HepG2 (cell line): ENCODE results near the gene PML. TPM values are rescaled to one million over a fixed set of nuclear protein-coding genes. Genes with fewer than 3 reads are reported as not detected.

ENCODE experiments used
- ATAC-seq: fragments of 200-7000 bp; cut with Tn5 transposase; 3 replicates; pipeline ENCODE4 v1.9.1; 2020; ENCODE audit warnings: mild to moderate bottlenecking, moderate library complexity
- Bru-seq: library from RNA; stranded (reverse); fragments of 400-500 nt; gene quantifications from one replicate; lab custom pipeline; 2021; lab: Mats Ljungman, UMichigan
- BruChase-seq, 2 experiments: library from RNA; stranded (reverse); fragments of 400-500 nt; gene quantifications; one replicate each; lab custom pipeline; 2021; lab: Mats Ljungman, UMichigan
- BruUV-seq: library from RNA; stranded (reverse); fragments of 400-500 nt; replicated peaks from 2 replicates; lab custom pipeline; 2021; lab: Mats Ljungman, UMichigan
- CTCF ChIA-PET: fragments of 300-600 bp; formaldehyde crosslinking; extraction: SDS; loops from one replicate; lab custom pipeline; 2021; ENCODE audit warnings: low total read pairs, inconsistent platforms, low intra/inter-chr PET ratio; lab: Yijun Ruan, JAX
- POLR2A ChIA-PET: fragments of 350-600 bp; sonication (Branson Sonifier 250); formaldehyde crosslinking; loops from one replicate; lab custom pipeline; 2020; ENCODE audit warnings: antibody characterized with exemption, inconsistent platforms; lab: Yijun Ruan, JAX
- DNase-seq: peaks from one replicate; pipeline ENCODE4 v3.0.0-alpha.2; 2015; ENCODE audit warnings: low spot score
- FAIRE-seq: peaks from 3 replicates; lab custom pipeline; 2011; peaks lifted over from hg19 to GRCh38; lab: Jason Lieb, UNC
- H2AFZ ChIP-seq: one replicate; pipeline ENCODE4 v1.6.1; 2011; ENCODE audit warnings: low read length, inconsistent platforms
- H3K27ac ChIP-seq: fragments of 300-600 bp; 3 replicates; pipeline ENCODE4 v1.8.0; 2011; ENCODE audit warnings: mixed run types, mild to moderate bottlenecking, mixed read lengths, low read length, inconsistent platforms; ENCODE audit not compliant: insufficient read depth; ENCODE audit errors: extremely low read length
- H3K27me3 ChIP-seq, 2 experiments: fragments of 200-600 bp in 1 of 2; 2 replicates in 1 of 2; 3 replicates in 1 of 2; pipeline versions ENCODE4 v1.6.0 to v1.8.0; 2011; ENCODE audit warnings: low read length in 2 of 2, mild to moderate bottlenecking in 2 of 2, moderate library complexity in 2 of 2, inconsistent platforms in 1 of 2; ENCODE audit not compliant: insufficient read depth in 2 of 2, control insufficient read depth in 1 of 2
- H3K36me3 ChIP-seq, 2 experiments: fragments of 200-600 bp in 1 of 2; replicated peaks in 1 of 2; 2 replicates in 1 of 2; 3 replicates in 1 of 2; pipeline versions ENCODE4 v1.5.1 to v1.8.0; 2011; ENCODE audit warnings: low read length in 2 of 2, inconsistent platforms in 1 of 2; ENCODE audit not compliant: insufficient read depth in 2 of 2, control insufficient read depth in 1 of 2
- H3K4me1 ChIP-seq: 2 replicates; pipeline ENCODE4 v1.5.1; 2012; ENCODE audit warnings: low read length, inconsistent platforms; ENCODE audit not compliant: insufficient read depth
- H3K4me2 ChIP-seq: 2 replicates; pipeline ENCODE4 v1.6.0; 2011; ENCODE audit warnings: low read depth, low read length, inconsistent platforms
- H3K4me3 ChIP-seq, 3 experiments: fragments of 200-600 bp in 1 of 3; sonication (generic), shearing (Covaris generic) in 1 of 3; replicated peaks in 1 of 3; 2 replicates each; pipeline ENCODE4 v1.5.1; 2011 to 2016; ENCODE audit warnings: low read length in 3 of 3, inconsistent platforms in 2 of 3, low read depth in 2 of 3, mild to moderate bottlenecking in 2 of 3, control low read depth in 1 of 3, mixed read lengths in 1 of 3; ENCODE audit not compliant: insufficient read depth in 1 of 3
- H3K79me2 ChIP-seq: one replicate; pipeline ENCODE4 v1.6.1; 2011; ENCODE audit warnings: low read length, inconsistent platforms; ENCODE audit not compliant: insufficient read depth
- H3K9ac ChIP-seq: 2 replicates; pipeline ENCODE4 v1.6.0; 2011; ENCODE audit warnings: mild to moderate bottlenecking, low read depth, low read length, inconsistent platforms; ENCODE audit not compliant: insufficient read depth
- H3K9me3 ChIP-seq: 2 replicates; pipeline ENCODE4 v1.5.1; 2012; ENCODE audit warnings: mild to moderate bottlenecking, low read length
- H4K20me1 ChIP-seq: 2 replicates; pipeline ENCODE4 v1.6.0; 2011; ENCODE audit warnings: inconsistent platforms, mild to moderate bottlenecking, low read length, moderate library complexity; ENCODE audit not compliant: insufficient read depth
- ATF6 ChIP-seq: sonication (generic); formaldehyde crosslinking; conservative IDR thresholded peaks from 2 replicates; pipeline ENCODE4 v1.4.0; 2020; ENCODE audit warnings: missing genetic modification reagents
- CTCF ChIP-seq: sonication (generic); formaldehyde crosslinking; IDR thresholded peaks from 2 replicates; pipeline ENCODE4 v1.5.0; 2020; ENCODE audit warnings: mild to moderate bottlenecking, missing genetic modification reagents, moderate library complexity
- NCOR1 ChIP-seq: fragments of 200-600 bp; sonication (generic); IDR thresholded peaks from 2 replicates; pipeline ENCODE4 v1.7.0; 2017; ENCODE audit warnings: antibody characterized with exemption, low read length, borderline replicate concordance
- RFX3 ChIP-seq: IDR thresholded peaks from 2 replicates; pipeline ENCODE4 v1.6.1; 2016; ENCODE audit warnings: missing biosample characterization, missing genetic modification reagents
- ZFX ChIP-seq: sonication (generic); formaldehyde crosslinking; IDR thresholded peaks from 2 replicates; pipeline ENCODE4 v1.4.0; 2020; ENCODE audit warnings: mild to moderate bottlenecking, low read depth, missing genetic modification reagents, moderate library complexity
- ZNF569 ChIP-seq: sonication (generic); formaldehyde crosslinking; IDR thresholded peaks from 2 replicates; pipeline ENCODE4 v1.5.0; 2020; ENCODE audit warnings: mild to moderate bottlenecking, missing genetic modification reagents, moderate library complexity, borderline replicate concordance
- WGBS: methylation state at CpG from one replicate; pipeline ENCODE4 v1.1.6; 2017; ENCODE audit warnings: low lambda C conversion rate; 5-methylcytosine and 5-hydroxymethylcytosine counted together
- in situ Hi-C: cut with HindIII; loops from 2 replicates; pipeline ENCODE4 v1.10.0; 2017; ENCODE audit warnings: low pct_unique_long_range_greater_than_20kb; ENCODE audit not compliant: extremely low pct_ligation_motif_present
- intact Hi-C: fragments of 100-400 bp; cut with micrococcal nuclease; formaldehyde crosslinking; loops from one replicate; pipeline ENCODE4 v1.10.0; 2022; ENCODE audit not compliant: unreplicated experiment
- long read RNA-seq, 2 experiments: library from RNA in 1 of 2; library from polyadenylated mRNA in 1 of 2; stranded (forward) in 1 of 2; unstranded in 1 of 2; transcript quantifications; one replicate each; pipeline ENCODE4 v2.0.0, GENCODE V29; 2019 to 2022
- polyA minus RNA-seq, 3 experiments: library from RNA; depleted of rRNA, polyadenylated mRNA; stranded (reverse); fragments of >200 nt; gene quantifications; 2 replicates each; pipeline ENCODE4 v1.2.3, GENCODE V29; 2011; ENCODE audit warnings: low replicate concordance in 1 of 3
- polyA plus RNA-seq, 8 experiments: library from polyadenylated mRNA; depleted of rRNA in 3 of 8; stranded (reverse) in 7 of 8; unstranded in 1 of 8; fragments of >200 nt; fragmentation: Illumina TruSeq in 4 of 8; extraction: Trizol in 4 of 8; gene quantifications; 2 replicates each; pipeline versions ENCODE4 v1.2.1 to v1.2.3, GENCODE V29; 2011 to 2016; ENCODE audit warnings: low read depth in 4 of 8, missing spikeins in 1 of 8, mixed read lengths in 1 of 8; ENCODE audit not compliant: insufficient read depth in 1 of 8
- total RNA-seq, 5 experiments: library from RNA; depleted of rRNA; stranded (reverse); fragments of >200 nt; fragmentation: Illumina TruSeq; extraction: Trizol; gene quantifications; 2 replicates each; pipeline ENCODE4 v1.2.3, GENCODE V29; 2016; ENCODE audit warnings: low read depth in 1 of 5
- TF ChIP-seq, protein P1 (sequence below): IDR thresholded peaks from 2 replicates; pipeline ENCODE4 v1.6.1; 2016; ENCODE audit warnings: missing biosample characterization, missing genetic modification reagents, low read depth
- TF ChIP-seq, protein P2 (sequence below): IDR thresholded peaks from 2 replicates; pipeline ENCODE4 v1.6.1; 2016; ENCODE audit warnings: missing genetic modification reagents, missing compliant biosample characterization

PML gene, protein sequence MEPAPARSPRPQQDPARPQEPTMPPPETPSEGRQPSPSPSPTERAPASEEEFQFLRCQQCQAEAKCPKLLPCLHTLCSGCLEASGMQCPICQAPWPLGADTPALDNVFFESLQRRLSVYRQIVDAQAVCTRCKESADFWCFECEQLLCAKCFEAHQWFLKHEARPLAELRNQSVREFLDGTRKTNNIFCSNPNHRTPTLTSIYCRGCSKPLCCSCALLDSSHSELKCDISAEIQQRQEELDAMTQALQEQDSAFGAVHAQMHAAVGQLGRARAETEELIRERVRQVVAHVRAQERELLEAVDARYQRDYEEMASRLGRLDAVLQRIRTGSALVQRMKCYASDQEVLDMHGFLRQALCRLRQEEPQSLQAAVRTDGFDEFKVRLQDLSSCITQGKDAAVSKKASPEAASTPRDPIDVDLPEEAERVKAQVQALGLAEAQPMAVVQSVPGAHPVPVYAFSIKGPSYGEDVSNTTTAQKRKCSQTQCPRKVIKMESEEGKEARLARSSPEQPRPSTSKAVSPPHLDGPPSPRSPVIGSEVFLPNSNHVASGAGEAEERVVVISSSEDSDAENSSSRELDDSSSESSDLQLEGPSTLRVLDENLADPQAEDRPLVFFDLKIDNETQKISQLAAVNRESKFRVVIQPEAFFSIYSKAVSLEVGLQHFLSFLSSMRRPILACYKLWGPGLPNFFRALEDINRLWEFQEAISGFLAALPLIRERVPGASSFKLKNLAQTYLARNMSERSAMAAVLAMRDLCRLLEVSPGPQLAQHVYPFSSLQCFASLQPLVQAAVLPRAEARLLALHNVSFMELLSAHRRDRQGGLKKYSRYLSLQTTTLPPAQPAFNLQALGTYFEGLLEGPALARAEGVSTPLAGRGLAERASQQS
- total RNA-seq (2016; rRNA removed; fragmentation: Illumina TruSeq; extraction: Trizol) (2.9 and 3.9 TPM in 2 replicates), polyA plus RNA-seq (2011; rRNA removed) (2.9 and 3.9 TPM in 2 replicates), polyA minus RNA-seq (2011; rRNA and poly(A)+ RNA removed; ENCODE audit: low replicate concordance) (11.9 and 16.2 TPM in 2 replicates), Bru-seq, nascent RNA (percentile 49 among the genes with signal in this experiment), BruChase-seq, experiment 1, labeled RNA remaining after a 6-hour chase (percentile 47 among the genes with signal in this experiment), BruChase-seq, experiment 2, labeled RNA remaining after a 2-hour chase (percentile 44 among the genes with signal in this experiment)
- total RNA-seq (2016; cell fraction: cytosol; rRNA removed; fragmentation: Illumina TruSeq; extraction: Trizol; ENCODE audit: low read depth), result 1.4 and 1.8 TPM in 2 replicates
- total RNA-seq (2016; cell fraction: insoluble cytoplasmic fraction; rRNA removed; fragmentation: Illumina TruSeq; extraction: Trizol), result 3.0 and 4.3 TPM in 2 replicates
- 2.4 and 2.6 TPM in 2 replicates for total RNA-seq (2016; cell fraction: membrane; rRNA removed; fragmentation: Illumina TruSeq; extraction: Trizol)
- total RNA-seq (2016; cell fraction: nucleus; rRNA removed; fragmentation: Illumina TruSeq; extraction: Trizol), result 5.4 and 6.2 TPM in 2 replicates
- 1.5 and 2.7 TPM in 2 replicates for polyA plus RNA-seq (2011; cell fraction: cytosol; rRNA removed)
- 16.7 and 19.0 TPM in 2 replicates for polyA plus RNA-seq (2011; cell fraction: nucleus; rRNA removed)
- polyA plus RNA-seq (2012), result 8.7 and 10.3 TPM in 2 replicates
- polyA plus RNA-seq (2016; cell fraction: cytosol; fragmentation: Illumina TruSeq; extraction: Trizol; ENCODE audit: low read depth), result 1.5 and 1.7 TPM in 2 replicates
- polyA plus RNA-seq (2016; cell fraction: insoluble cytoplasmic fraction; fragmentation: Illumina TruSeq; extraction: Trizol; ENCODE audit: low read depth), result 6.6 and 9.3 TPM in 2 replicates
- 3.4 and 4.2 TPM in 2 replicates for polyA plus RNA-seq (2016; cell fraction: membrane; fragmentation: Illumina TruSeq; extraction: Trizol; ENCODE audit: low read depth)
- polyA plus RNA-seq (2016; cell fraction: nucleus; fragmentation: Illumina TruSeq; extraction: Trizol; ENCODE audit: insufficient read depth, low read depth), result 18.1 and 20.7 TPM in 2 replicates
- polyA minus RNA-seq (2011; cell fraction: cytosol; rRNA and poly(A)+ RNA removed), result 6.8 and 10.8 TPM in 2 replicates
- 8.4 and 9.9 TPM in 2 replicates for polyA minus RNA-seq (2011; cell fraction: nucleus; rRNA and poly(A)+ RNA removed)
- long read RNA-seq, experiment 1, partial matches to known transcripts, result 2 of 6 reads
- long read RNA-seq, experiment 1, other reads (novel, unspliced or antisense), result 3 of 6 reads
- long read RNA-seq, experiment 2, transcript PML-203 (7 exons, 2,885 nt), result major isoform, 6 of 28 reads
- long read RNA-seq, experiment 2, partial matches to known transcripts, result 13 of 28 reads
- long read RNA-seq, experiment 2, other reads (novel, unspliced or antisense), result 6 of 28 reads

- H3K79me2 ChIP-seq, result peaks cover 12% of the 10 kb centered on the region
- H3K27me3 ChIP-seq, result no peaks in the 10 kb centered on the region; a peak in 1 of 5 replicates
- ChIA-PET CTCF (no interaction called here), POLR2A (interaction anchor here (0.6 to 1.7 kb wide), 5 partner anchors 21 to 1158 kb away, joined by 3 to 6 read pairs (median 4); no protein-coding TSS in a partner anchor)
- peaks cover 47% of the 10 kb centered on the region for H3K4me1 ChIP-seq
- peak within 1 kb of the TSS; percentile 76 for H2AFZ ChIP-seq
- FAIRE-seq (peak; percentile 70), ATAC-seq (peak; percentile 91), DNase-seq (peak; percentile 91)
- no TSS peak for BruUV-seq
- WGBS, result 1% methylated on average over 19 of the region's 27 CpGs
- H3K4me3 ChIP-seq, result peak within 1 kb of the TSS; percentile 91 to 97 (median 94)
- in situ Hi-C loops (no loop called here), intact Hi-C loops (no loop called here)
- H3K9me3 ChIP-seq, result no peaks in the 10 kb centered on the region
- peaks cover 1 to 11% of the 10 kb centered on the region in 2 experiments; a peak in 3 of 5 replicates for H3K36me3 ChIP-seq
- peak within 1 kb of the TSS; percentile 56 for H3K27ac ChIP-seq
- H3K4me2 ChIP-seq, result peak within 1 kb of the TSS; percentile 82
- H3K9ac ChIP-seq, result peak within 1 kb of the TSS; percentile 78
- no peaks in the 10 kb centered on the region for H4K20me1 ChIP-seq
- TF ChIP-seq ATF6 (CRISPR knock-in tag), result no peak
- TF ChIP-seq, protein P1, sequence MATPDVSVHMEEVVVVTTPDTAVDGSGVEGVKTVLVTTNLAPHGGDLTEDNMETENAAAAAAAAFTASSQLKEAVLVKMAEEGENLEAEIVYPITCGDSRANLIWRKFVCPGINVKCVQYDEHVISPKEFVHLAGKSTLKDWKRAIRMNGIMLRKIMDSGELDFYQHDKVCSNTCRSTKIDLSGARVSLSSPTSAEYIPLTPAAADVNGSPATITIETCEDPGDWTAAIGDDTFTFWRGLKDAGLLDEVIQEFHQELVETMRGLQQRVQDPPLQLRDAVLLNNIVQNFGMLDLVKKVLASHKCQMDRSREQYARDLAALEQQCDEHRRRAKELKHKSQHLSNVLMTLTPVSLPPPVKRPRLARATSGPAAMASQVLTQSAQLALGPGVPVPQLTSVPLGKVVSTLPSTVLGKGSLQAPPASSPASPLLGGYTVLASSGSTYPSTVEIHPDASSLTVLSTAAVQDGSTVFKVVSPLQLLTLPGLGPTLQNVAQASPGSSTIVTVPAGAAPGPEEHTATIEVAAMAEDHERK, result no peak
- 0 out of 2 replicates have a peak, but pooled peaks have one; percentile 41 for TF ChIP-seq CTCF (CRISPR knock-in tag)
- TF ChIP-seq ZNF569, result no peak
- TF ChIP-seq, protein P2, sequence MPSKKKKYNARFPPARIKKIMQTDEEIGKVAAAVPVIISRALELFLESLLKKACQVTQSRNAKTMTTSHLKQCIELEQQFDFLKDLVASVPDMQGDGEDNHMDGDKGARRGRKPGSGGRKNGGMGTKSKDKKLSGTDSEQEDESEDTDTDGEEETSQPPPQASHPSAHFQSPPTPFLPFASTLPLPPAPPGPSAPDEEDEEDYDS (CRISPR knock-in tag), result peak; percentile 85
- no peak for TF ChIP-seq RFX3
- TF ChIP-seq NCOR1, result no peak
- peak; percentile 48; the same call in 1 of the 2 replicates for TF ChIP-seq ZFX (CRISPR knock-in tag)
Observed at GRCh38 chr15:73994413-73994883, at the start of gene PML. PML (plus strand) TSS chr15:73994716; CDS start chr15:73994813, 97 bp downstream.
